H1 (cell line): Measurements from ENCODE around the gene ERFE. TPM values are rescaled to one million over a fixed set of nuclear protein-coding genes. Genes with fewer than 3 reads are reported as not detected.

Experiments
- CTCF ChIA-PET: fragments of 300-600 bp; sonication (Branson Sonifier 250); formaldehyde crosslinking; loops from one replicate; lab custom pipeline; 2021; ENCODE audit not compliant: partially characterized antibody; lab: Charles Lee
- POLR2A ChIA-PET: fragments of 300-600 bp; sonication (Branson Sonifier 250); formaldehyde crosslinking; loops from one replicate; lab custom pipeline; 2021; ENCODE audit warnings: inconsistent platforms; ENCODE audit not compliant: partially characterized antibody; lab: Charles Lee
- DNase-seq, 2 experiments: peaks; one replicate each; pipeline versions ENCODE4 v3.0.0 to v3.0.0-alpha.2; 2010 to 2022; ENCODE audit warnings: low spot score in 2 of 2, low read depth in 1 of 2, mixed read lengths in 1 of 2
- FAIRE-seq: peaks from 2 replicates; lab custom pipeline; 2011; peaks lifted over from hg19 to GRCh38; lab: Jason Lieb, UNC
- H2AFZ ChIP-seq: 2 replicates; pipeline ENCODE4 v1.8.1; 2012; ENCODE audit warnings: low read length, inconsistent platforms
- H2AK5ac ChIP-seq: 2 replicates; pipeline ENCODE4 v1.6.1; 2013; ENCODE audit warnings: low read depth, low read length
- H2BK120ac ChIP-seq: replicated peaks from 2 replicates; pipeline ENCODE3; 2013; ENCODE audit warnings: low read depth, low read length, inconsistent platforms
- H2BK12ac ChIP-seq: 2 replicates; pipeline ENCODE4 v1.6.1; 2013; ENCODE audit warnings: low read depth, low read length
- H2BK15ac ChIP-seq: 2 replicates; pipeline ENCODE4 v1.6.1; 2013; ENCODE audit warnings: low read length
- H2BK20ac ChIP-seq: 2 replicates; pipeline ENCODE4 v1.6.1; 2013; ENCODE audit warnings: low read length
- H2BK5ac ChIP-seq: 2 replicates; pipeline ENCODE4 v1.6.1; 2013; ENCODE audit warnings: low read depth, low read length
- H3K14ac ChIP-seq: 2 replicates; pipeline ENCODE4 v1.6.1; 2013; ENCODE audit warnings: inconsistent platforms; ENCODE audit not compliant: insufficient read length
- H3K18ac ChIP-seq: 2 replicates; pipeline ENCODE4 v1.6.1; 2013; ENCODE audit warnings: low read length; ENCODE audit errors: extremely low read depth
- H3K23ac ChIP-seq: 2 replicates; pipeline ENCODE4 v1.6.1; 2013; ENCODE audit warnings: inconsistent platforms; ENCODE audit not compliant: insufficient read length
- H3K23me2 ChIP-seq: 2 replicates; pipeline ENCODE4 v1.6.1; 2013; ENCODE audit warnings: low read depth, low read length
- H3K27ac ChIP-seq: 2 replicates; pipeline ENCODE4 v1.6.1; 2011; ENCODE audit warnings: low read depth, low read length, inconsistent platforms
- H3K27me3 ChIP-seq, 4 experiments: replicated peaks in 1 of 4; 1 replicate in 1 of 4; 2 replicates in 3 of 4; pipeline versions ENCODE4 v1.6.1 to v1.8.1; 2011 to 2013; ENCODE audit warnings: low read length in 3 of 4, mild to moderate bottlenecking in 3 of 4, inconsistent platforms in 2 of 4, mixed read lengths in 2 of 4, moderate library complexity in 1 of 4; ENCODE audit not compliant: control insufficient read depth in 3 of 4, insufficient read depth in 3 of 4; ENCODE audit errors: extremely low read depth in 1 of 4
- H3K36me3 ChIP-seq, 4 experiments: 2 replicates each; pipeline versions ENCODE4 v1.6.1 to v1.8.1; 2011 to 2013; ENCODE audit warnings: mild to moderate bottlenecking in 4 of 4, low read length in 3 of 4, moderate library complexity in 2 of 4, control low read depth in 1 of 4, inconsistent platforms in 1 of 4; ENCODE audit not compliant: insufficient read depth in 4 of 4, control insufficient read depth in 2 of 4
- H3K4ac ChIP-seq: replicated peaks from 2 replicates; pipeline ENCODE3; 2013; ENCODE audit warnings: low read length, low read depth, mixed read lengths, inconsistent platforms; ENCODE audit not compliant: insufficient read length
- H3K4me1 ChIP-seq, 4 experiments: replicated peaks in 1 of 4; 1 replicate in 1 of 4; 2 replicates in 3 of 4; pipeline versions ENCODE4 v1.6.1 to v1.8.1; 2011 to 2013; ENCODE audit warnings: low read length in 3 of 4, inconsistent platforms in 2 of 4, mixed read lengths in 1 of 4; ENCODE audit not compliant: insufficient read depth in 4 of 4, control insufficient read depth in 3 of 4
- H3K4me2 ChIP-seq, 2 experiments: 2 replicates each; pipeline versions ENCODE4 v1.6.1 to v1.8.1; 2011 to 2013; ENCODE audit warnings: low read depth in 2 of 2, low read length in 2 of 2, control low read depth in 1 of 2, inconsistent platforms in 1 of 2, mild to moderate bottlenecking in 1 of 2; ENCODE audit not compliant: insufficient read depth in 1 of 2
- H3K4me3 ChIP-seq, 4 experiments: fragments of 200-600, 300-600 bp in 1 of 4; sonication (generic), shearing (Covaris generic), sonication (Bioruptor Twin) in 1 of 4; 2 replicates each; pipeline versions ENCODE4 v1.5.1 to v1.8.1; 2011 to 2016; ENCODE audit warnings: low read length in 4 of 4, low read depth in 3 of 4, control low read depth in 2 of 4, inconsistent platforms in 2 of 4, mild to moderate bottlenecking in 2 of 4, mixed read lengths in 1 of 4, moderate library complexity in 1 of 4; ENCODE audit not compliant: insufficient read depth in 2 of 4; ENCODE audit errors: extremely low read depth in 1 of 4
- H3K56ac ChIP-seq: replicated peaks from 2 replicates; pipeline ENCODE3; 2013; ENCODE audit warnings: low read depth, mild to moderate bottlenecking, mixed read lengths, low read length, inconsistent platforms; ENCODE audit not compliant: insufficient read length
- H3K79me1 ChIP-seq: 2 replicates; pipeline ENCODE4 v1.6.1; 2013; ENCODE audit warnings: low read depth, low read length, control low read depth
- H3K79me2 ChIP-seq, 2 experiments: 2 replicates each; pipeline versions ENCODE4 v1.6.1 to v1.8.1; 2012 to 2013; ENCODE audit warnings: low read length in 2 of 2, mild to moderate bottlenecking in 2 of 2, inconsistent platforms in 1 of 2; ENCODE audit not compliant: insufficient read depth in 2 of 2, control insufficient read depth in 1 of 2
- H3K9ac ChIP-seq, 4 experiments: replicated peaks in 1 of 4; 1 replicate in 1 of 4; 2 replicates in 3 of 4; pipeline versions ENCODE4 v1.6.1 to v1.8.1; 2011 to 2013; ENCODE audit warnings: low read depth in 3 of 4, low read length in 3 of 4, control low read depth in 2 of 4, mild to moderate bottlenecking in 2 of 4, moderate library complexity in 2 of 4, inconsistent platforms in 1 of 4; ENCODE audit errors: extremely low read depth in 1 of 4
- H3K9me3 ChIP-seq, 2 experiments: 2 replicates each; pipeline versions ENCODE4 v1.6.1 to v1.8.1; 2012 to 2013; ENCODE audit warnings: mild to moderate bottlenecking in 2 of 2, moderate library complexity in 2 of 2, control low read depth in 1 of 2, inconsistent platforms in 1 of 2, low read depth in 1 of 2, low read length in 1 of 2, mixed read lengths in 1 of 2; ENCODE audit not compliant: insufficient read depth in 2 of 2
- H4K20me1 ChIP-seq, 2 experiments: replicated peaks in 1 of 2; 2 replicates each; pipeline versions ENCODE3 to v1.8.1; 2011 to 2013; ENCODE audit warnings: inconsistent platforms in 2 of 2, low read length in 2 of 2, mild to moderate bottlenecking in 1 of 2; ENCODE audit not compliant: insufficient read depth in 2 of 2, control insufficient read depth in 1 of 2
- H4K5ac ChIP-seq: 2 replicates; pipeline ENCODE4 v1.6.1; 2013; ENCODE audit warnings: low read length, low read depth, mixed read lengths, inconsistent platforms; ENCODE audit not compliant: insufficient read length
- H4K8ac ChIP-seq: 2 replicates; pipeline ENCODE4 v1.8.0; 2013; ENCODE audit warnings: mild to moderate bottlenecking, moderate library complexity, low read length, inconsistent platforms; ENCODE audit not compliant: insufficient read depth; ENCODE audit errors: extremely low read depth
- H4K91ac ChIP-seq: replicated peaks from 2 replicates; pipeline ENCODE3; 2013; ENCODE audit warnings: low read length, mixed read lengths, inconsistent platforms; ENCODE audit not compliant: insufficient read length
- EP300 ChIP-seq, 2 experiments: IDR thresholded peaks; 1 replicate in 1 of 2; 2 replicates in 1 of 2; pipeline ENCODE4 v1.6.1; 2011 to 2012; ENCODE audit warnings: low read depth in 2 of 2, low read length in 2 of 2, mild to moderate bottlenecking in 2 of 2, borderline replicate concordance in 1 of 2, inconsistent platforms in 1 of 2, moderate library complexity in 1 of 2
- SIN3A ChIP-seq, 2 experiments: IDR thresholded peaks in 1 of 2; conservative IDR thresholded peaks in 1 of 2; 2 replicates each; pipeline ENCODE4 v1.6.1; 2011 to 2012; ENCODE audit warnings: low read length in 2 of 2, improper control_type of control experiment in 1 of 2, low read depth in 1 of 2, mild to moderate bottlenecking in 1 of 2
- SIRT6 ChIP-seq: IDR thresholded peaks from one replicate; pipeline ENCODE4 v1.7.1; 2012; ENCODE audit warnings: low read length, inconsistent platforms
- TAF1 ChIP-seq: IDR thresholded peaks from 2 replicates; pipeline ENCODE4 v1.6.1; 2011; ENCODE audit warnings: mild to moderate bottlenecking, low read depth, low read length
- TCF12 ChIP-seq: IDR thresholded peaks from 2 replicates; pipeline ENCODE4 v1.6.1; 2011; ENCODE audit warnings: low read depth, mild to moderate bottlenecking, low read length
- WGBS, 2 experiments: shearing (Covaris generic) in 1 of 2; methylation state at CpG; one replicate each; pipeline versions ENCODE4 v1.1.6 to v1.1.7; 2013 to 2015; ENCODE audit warnings: low lambda C conversion rate in 2 of 2, mixed read lengths in 2 of 2, inconsistent platforms in 1 of 2, low coverage in 1 of 2, missing lambda C conversion rate in 1 of 2; ENCODE audit not compliant: insufficient replicate concordance in 2 of 2, insufficient coverage in 1 of 2, insufficient read length in 1 of 2; ENCODE audit errors: extremely low coverage in 1 of 2, missing lambda C conversion rate in 1 of 2; 5-methylcytosine and 5-hydroxymethylcytosine counted together
- polyA plus RNA-seq, 7 experiments: library from polyadenylated mRNA; depleted of rRNA in 3 of 7; stranded (reverse) in 5 of 7; unstranded in 2 of 7; fragments of >200 nt in 5 of 7; fragments of 200-250 nt in 2 of 7; gene quantifications; 1 replicate in 5 of 7; 2 replicates in 1 of 7; 4 replicates in 1 of 7; pipeline versions ENCODE4 v1.2.1 to v1.2.3, GENCODE V29; 2011 to 2013; ENCODE audit warnings: missing spikeins in 2 of 7, mixed read lengths in 2 of 7
- total RNA-seq: library from RNA; stranded (reverse); fragmentation: NEBNext Ultra II Directional; extraction: Animal tissue kit (Norgen Biotek cat#: 25700); gene quantifications from 2 replicates; pipeline ENCODE4 v1.2.1, GENCODE V29; 2021

ERFE gene
- total and polyA plus RNA-seq, 2 of the 8 experiments (the other 6 are each of a cell fraction or from before 2014, with no cell fraction given): 2.5 to 3.6 TPM

DNA sequence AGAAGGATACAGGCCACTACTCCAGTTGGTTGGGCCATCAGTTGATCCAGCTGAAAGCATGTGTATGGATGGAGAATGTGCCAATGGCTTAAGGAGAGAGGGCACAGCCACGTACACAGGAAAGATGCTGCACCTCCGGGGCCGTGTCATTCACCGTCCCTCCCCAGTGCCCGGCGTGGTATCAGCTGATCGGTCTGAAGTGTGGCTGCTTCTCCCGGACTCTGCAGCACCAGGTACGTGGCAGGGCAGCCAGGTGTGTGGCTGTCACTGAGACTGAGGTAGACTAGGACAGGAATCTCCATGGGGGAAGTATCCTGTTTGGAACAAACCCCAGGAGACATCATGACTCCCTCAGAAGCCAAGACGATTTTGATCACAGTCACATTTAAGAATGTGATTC, 4.2 kb upstream of the ERFE start:
- Histone ChIP-seq H3K79me1 (no peaks in the 10 kb centered on the region), H3K23ac (no peak overlapping the region), H3K23me2 (peaks cover 8% of the 10 kb centered on the region; the same call in 1 of the 2 replicates), H3K9me3 (no peaks in the 10 kb centered on the region), H2BK120ac (no peak overlapping the region), H2BK12ac (no peak overlapping the region), H4K5ac (no peak overlapping the region), H4K20me1 (peaks cover 0 to 1% of the 10 kb centered on the region in 2 experiments), H2BK15ac (no peak overlapping the region), H3K56ac (no peak overlapping the region), H3K18ac (no peak overlapping the region), H2AFZ (no peak overlapping the region), H3K79me2 (no peaks in the 10 kb centered on the region), H3K27me3 (peaks cover 0 to 23% (median 15%) of the 10 kb centered on the region in 4 experiments; a peak in 6 of 7 replicates), H3K4ac (no peak overlapping the region), H4K8ac (no peak overlapping the region), H3K14ac (no peak overlapping the region), H3K9ac (no peak overlapping the region), H3K27ac (no peak overlapping the region), H3K4me3 (no peak overlapping the region), H3K4me1 (peaks cover 0 to 23% (median 9%) of the 10 kb centered on the region in 4 experiments; a peak in 6 of 7 replicates), H2AK5ac (no peak overlapping the region; the same call in 1 of the 2 replicates), H2BK5ac (no peak overlapping the region), H2BK20ac (no peak overlapping the region), H3K36me3 (no peaks in the 10 kb centered on the region), H3K4me2 (no peak overlapping the region), H4K91ac (no peak overlapping the region)
- TF ChIP-seq EP300 (IDR thresholded peaks at IDR 0.05; ENCODE audit: borderline replicate concordance in 1 of 2, low read depth in 2 of 2, low read length in 2 of 2) (no peak), TAF1 (no peak), TCF12 (no peak), SIRT6 (no peak), SIN3A (conservative IDR thresholded peaks at IDR 0.05 in 1 of 2, IDR thresholded peaks at IDR 0.05 in 1 of 2; ENCODE audit: low read depth in 1 of 2, low read length in 2 of 2) (no peak)
- no peak for FAIRE-seq
- no peak for DNase-seq
- ChIA-PET CTCF (interaction anchor here (1.1 to 6.4 kb wide), 4 partner anchors 8 to 48 kb away, joined by 3 to 72 read pairs (median 5); partner anchors contain the start of gene KLHL30), POLR2A (interaction anchor here (1.6 kb wide), 1 partner anchor 9 kb away, joined by 4 read pairs; no protein-coding TSS in a partner anchor)
- 94% methylated on average over 10 of the region's 10 CpGs; no CpG with 5 or more reads in 1 of the 2 experiments for WGBS, 2 experiments
